Activated CD4-positive, alpha-beta T cell treated with anti-CD3 and anti-CD28 coated beads, Interleukin-2, amount 50 U/mL, for 16 hours (primary cell): ENCODE measurements around the gene UTP15.

Source experiments
- DNase-seq: peaks from one replicate; pipeline ENCODE4 v3.0.0-alpha.2; 2020

Gene UTP15, protein sequence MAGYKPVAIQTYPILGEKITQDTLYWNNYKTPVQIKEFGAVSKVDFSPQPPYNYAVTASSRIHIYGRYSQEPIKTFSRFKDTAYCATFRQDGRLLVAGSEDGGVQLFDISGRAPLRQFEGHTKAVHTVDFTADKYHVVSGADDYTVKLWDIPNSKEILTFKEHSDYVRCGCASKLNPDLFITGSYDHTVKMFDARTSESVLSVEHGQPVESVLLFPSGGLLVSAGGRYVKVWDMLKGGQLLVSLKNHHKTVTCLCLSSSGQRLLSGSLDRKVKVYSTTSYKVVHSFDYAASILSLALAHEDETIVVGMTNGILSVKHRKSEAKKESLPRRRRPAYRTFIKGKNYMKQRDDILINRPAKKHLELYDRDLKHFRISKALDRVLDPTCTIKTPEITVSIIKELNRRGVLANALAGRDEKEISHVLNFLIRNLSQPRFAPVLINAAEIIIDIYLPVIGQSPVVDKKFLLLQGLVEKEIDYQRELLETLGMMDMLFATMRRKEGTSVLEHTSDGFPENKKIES

DNA sequence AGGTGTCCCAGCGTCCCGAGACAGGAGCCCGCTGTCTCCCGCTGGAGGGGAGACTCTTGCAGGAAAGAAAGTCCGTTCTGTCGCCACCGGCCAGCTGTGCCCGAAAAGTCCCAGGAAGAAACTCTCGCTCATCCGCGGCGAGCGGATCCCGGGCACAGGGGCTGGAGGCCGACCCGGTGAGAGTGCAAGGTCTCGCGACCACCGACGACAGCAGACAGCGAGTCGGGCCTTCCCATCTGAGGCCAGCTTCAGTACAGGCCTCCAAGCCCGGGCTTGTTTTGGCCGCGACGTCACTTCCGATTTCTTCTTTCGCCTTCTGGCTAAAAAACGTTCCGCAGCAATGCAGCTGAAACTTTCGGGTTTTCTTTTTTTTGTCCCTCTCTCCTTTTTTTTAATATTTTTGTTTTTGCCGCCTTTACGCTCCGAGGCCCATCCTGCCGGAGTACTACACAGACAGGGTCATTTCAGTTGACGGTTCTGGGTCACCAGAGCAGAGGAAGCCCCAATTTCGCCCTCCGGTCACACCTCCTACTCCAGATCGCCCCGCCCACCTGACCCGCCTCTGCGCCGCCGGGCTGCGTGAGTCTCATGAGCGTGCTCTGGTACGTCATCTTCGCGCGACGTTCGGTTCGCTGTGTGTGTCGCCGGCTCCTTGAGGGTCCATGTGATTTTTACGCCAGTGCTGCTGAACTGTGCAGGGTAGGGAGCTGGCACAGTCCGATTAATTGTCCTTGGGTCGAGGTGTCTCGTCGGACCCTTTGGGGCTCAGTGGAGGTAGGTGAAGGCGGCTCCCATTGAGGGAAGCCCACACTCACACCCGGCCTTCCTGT, at the start of gene UTP15, which contains the start of gene ANKRA2:
TSS of gene UTP15 (plus strand) at position 605 of the 830 bp plus-strand sequence. CDS start 1,602 bp downstream, outside the sequence.
TSS of gene ANKRA2 (minus strand) at position 501 of the 830 bp plus-strand sequence. CDS start 2,758 bp downstream, outside the sequence.
- DNase-seq = peak; percentile 98

GRCh38 chr5:73519531-73520283, 45.8 kb upstream of the UTP15 start:
- peak; percentile 86 for DNase-seq

DNA sequence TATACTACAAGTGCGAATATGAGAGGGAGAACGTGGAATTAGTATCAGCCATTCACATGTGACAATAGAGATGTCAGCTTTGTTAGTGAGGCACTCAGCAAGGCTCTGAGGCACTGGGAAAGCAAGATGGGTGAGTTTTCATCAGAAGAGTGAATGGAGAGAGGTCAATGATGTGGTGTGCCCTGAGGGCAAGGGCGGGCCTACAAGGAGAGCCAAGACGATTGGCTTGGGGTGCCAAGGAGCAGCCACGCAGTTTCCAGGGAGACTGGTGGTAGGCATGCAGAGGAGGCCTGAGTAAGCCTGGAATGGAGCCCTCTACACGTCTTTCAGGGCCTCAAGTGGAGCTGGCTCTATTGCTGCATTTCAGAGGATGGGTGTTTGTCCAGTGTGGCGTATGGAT, 42.6 kb upstream of the UTP15 start:
- no peak for DNase-seq

DNA sequence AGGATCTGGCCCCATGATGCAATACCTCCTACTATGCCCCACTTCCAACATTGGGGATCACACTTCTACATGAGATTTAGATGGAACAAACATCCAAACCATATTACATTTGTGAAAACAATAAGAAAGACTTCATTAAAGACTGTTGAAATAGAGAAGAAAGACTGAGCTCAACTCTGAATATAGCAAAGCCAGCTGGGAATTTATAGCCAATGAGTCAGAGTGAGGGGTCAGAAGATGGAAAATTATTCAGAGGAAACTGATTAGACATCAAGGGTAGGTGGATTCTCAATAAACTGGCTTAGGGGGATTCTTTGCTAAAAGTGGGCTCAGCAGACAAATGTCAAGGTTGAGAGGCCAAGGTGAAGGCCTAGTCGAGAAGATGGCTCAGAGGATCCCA, 41.7 kb upstream of the UTP15 start:
- no peak for DNase-seq

GRCh38 chr5:73525606-73526203, 39.8 kb upstream of the UTP15 start:
- no peak for DNase-seq

DNA sequence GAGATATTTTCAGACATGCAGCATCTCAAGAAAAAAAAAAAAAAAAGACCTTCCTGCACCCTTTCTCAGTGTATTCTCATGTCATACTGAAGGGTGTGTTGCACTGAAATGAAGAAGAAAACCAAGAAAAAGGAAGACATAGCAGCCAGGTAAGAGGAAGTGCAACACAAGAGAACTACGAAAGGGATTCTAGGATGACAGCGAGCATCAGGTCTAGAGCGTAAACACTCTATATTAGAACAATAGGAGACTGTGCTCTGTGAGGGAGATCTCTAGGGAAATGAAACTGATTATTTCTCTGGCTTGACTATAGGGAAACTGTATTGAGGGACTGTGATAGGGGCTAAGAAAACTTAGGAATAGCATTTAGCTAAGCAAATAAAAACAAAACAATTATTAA, 37.3 kb upstream of the UTP15 start:
- no peak for DNase-seq

DNA sequence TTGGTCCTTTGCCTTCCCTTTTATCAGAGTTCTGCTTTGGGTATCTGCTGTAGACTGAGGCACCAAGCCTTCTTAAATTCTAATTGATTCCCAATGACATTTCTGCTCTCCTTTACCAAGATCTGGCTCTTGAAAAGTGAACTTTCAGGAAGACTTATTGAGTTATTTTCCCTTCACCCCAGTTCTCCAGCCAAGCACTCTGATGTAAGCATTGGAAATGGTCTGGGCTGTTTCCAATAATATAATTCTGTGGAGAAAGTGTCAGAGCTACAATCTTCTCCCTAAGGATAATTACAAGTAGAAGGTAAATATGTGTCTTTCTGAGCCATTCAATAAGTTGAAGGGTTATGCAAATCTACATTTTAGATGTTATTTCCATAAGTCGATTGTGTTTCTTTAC, 36.5 kb upstream of the UTP15 start:
- DNase-seq = no peak

DNA sequence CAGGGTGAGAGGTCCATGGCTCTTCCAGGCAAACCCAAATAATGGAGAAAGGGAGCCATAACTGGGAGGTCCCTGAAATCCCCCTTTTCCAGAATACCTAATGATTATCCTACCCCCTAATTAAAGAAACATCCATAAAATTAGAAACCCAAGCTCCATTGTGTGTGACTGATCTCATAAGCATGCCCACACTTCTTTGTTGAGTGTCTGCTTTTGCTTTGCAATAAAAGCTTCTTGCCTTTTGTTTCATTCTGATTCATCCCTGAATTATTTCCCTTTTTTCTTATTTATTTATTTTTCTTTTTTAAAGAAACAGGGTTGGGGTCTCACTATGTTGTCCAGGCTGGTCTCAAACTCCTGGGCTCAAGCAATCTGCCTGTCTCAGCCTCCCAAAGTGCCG, 34.2 kb upstream of the UTP15 start:
- no peak for DNase-seq

GRCh38 chr5:73532195-73532594, 33.3 kb upstream of the UTP15 start:
- DNase-seq = no peak

GRCh38 chr5:73534011-73534644, 31.4 kb upstream of the UTP15 start:
- no peak for DNase-seq

- no peak for DNase-seq
Observed at GRCh38 chr5:73534971-73535370, 30.6 kb upstream of the UTP15 start.

DNA sequence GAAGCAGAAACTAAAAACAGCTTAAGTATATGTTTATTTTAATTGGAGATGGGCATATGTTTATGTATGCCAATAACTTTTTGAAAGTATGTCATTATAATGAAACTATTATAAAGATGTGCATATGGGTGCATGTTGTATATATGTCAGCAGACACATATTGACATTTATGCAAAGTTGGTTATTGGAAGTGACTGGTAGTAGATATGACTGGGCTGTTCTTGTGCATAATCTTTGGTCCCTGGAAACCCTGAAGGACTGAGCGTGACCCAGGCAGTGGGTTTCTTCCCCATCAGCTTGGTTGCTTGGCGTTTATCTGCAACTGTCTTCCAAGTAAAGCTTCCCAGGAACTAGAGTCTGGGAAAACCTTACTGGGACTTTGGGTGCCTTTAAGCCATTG, 25.8 kb upstream of the UTP15 start:
- DNase-seq = no peak

DNA sequence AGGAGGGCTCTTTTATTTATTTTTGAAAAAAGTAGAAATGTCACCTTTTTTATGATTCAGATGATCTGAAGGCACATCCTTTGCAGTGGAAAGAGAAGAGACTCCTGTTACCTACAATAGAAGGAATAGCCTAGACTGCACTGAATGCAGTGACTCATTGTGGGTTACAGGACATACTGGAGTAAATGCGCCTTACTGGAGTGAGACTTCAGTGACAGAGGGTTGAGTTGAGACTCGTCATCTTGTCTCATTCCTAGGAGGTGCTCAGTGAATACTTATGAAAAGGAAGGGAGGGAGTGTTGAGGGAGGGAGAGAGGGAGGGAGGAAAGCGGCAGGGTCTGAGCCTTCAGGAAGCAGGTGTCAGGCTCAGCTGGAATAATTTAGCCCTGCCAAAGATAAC, 25.4 kb upstream of the UTP15 start:
- DNase-seq = no peak

GRCh38 chr5:73542020-73542419, 23.5 kb upstream of the UTP15 start:
- no peak for DNase-seq

- DNase-seq = no peak
Observed at GRCh38 chr5:73544429-73545402, 20.8 kb upstream of the UTP15 start.

DNA sequence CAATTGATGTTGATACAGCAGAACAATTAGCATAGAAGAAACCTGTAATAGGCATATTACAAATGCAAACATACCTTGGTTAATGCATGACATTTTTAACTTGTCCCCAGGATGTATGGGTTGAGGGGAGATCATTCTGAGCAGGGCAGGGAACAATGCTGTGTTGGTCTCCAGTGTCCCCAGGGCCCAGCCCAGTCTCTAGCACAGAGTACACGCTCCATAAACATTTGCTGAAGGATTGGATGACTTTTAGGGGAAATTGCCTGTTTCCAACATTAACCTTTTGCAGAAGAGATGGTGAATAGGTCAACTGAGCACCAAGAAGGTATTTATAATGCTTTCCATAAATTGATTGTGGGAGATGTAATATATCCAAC, 20.2 kb upstream of the UTP15 start:
- DNase-seq = no peak

DNA sequence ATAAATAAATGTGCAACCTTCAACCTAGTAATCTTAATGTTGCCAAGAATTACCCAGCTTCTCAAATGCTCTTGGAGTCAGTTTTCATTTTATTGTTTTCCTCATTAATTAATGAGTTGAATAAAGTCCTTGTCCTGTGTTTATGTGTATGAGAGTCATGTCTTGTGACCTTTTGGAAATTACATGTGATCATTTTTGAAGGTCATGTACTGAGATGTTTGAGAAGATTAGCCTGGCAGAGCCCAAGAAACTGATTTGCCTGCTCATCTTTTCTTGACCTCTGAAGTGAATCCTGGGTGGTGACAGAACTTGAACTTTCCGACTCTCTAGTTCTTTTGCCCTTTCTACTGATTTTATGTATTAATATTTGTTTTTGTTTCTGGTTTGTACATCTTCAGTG, 15.5 kb upstream of the UTP15 start:
- DNase-seq = no peak

DNA sequence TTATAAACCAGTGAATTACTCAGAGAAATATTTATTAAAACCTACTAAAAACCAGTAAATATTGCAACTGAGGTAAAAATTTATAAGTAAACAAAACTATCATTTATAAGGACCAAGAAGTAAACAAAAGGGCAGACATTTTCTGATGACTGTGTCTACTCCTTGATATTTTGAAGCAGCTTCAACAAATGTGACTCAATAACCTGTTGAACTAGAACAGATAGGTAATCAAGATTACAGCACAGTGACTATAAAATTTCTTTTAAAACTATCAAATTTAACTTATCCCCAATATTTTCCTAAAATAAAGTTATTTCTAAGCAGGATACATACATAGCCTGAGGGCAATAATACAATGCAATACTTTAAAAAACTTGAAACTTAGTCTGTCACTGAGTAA, 12.9 kb upstream of the UTP15 start:
- no peak for DNase-seq

GRCh38 chr5:73558950-73559349, 6.6 kb upstream of the UTP15 start:
- DNase-seq = no peak

DNA sequence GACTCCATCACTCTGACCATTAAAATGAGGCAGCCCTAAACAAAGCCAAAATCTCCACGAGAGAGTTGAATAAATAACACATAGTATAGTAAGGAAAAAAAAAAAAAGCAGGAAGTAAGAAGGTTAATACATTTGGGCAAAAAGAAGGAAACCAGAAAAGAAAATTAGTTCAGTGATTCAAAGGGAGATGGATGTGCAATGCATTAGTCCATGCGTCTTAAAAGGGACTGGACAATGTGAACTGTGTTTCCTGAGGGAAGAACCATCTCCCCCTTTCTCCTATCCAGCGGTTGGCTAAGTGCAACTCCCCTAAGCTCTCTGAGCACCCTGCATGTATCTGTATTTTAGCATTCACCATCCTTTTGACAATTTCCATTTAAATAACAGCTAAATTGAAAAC, 1.5 kb upstream of the UTP15 start:
- no peak for DNase-seq

- DNase-seq = no peak
Observed at GRCh38 chr5:73564675-73565074, 868 bp upstream of the UTP15 start.
